NCI-H345 treated with DMSO at 0.1 percent for 48 hours (cell line): ENCODE data around the gene PAIP2B.
A peak's percentile ranks its signal among the peaks of the same experiment; 100 is the strongest.
"Not testable (repeated sequence)": the region's sequence is repeated elsewhere in the genome, so short reads cannot be mapped to it uniquely, and the experiment has no call there.

Experiments
- DNase-seq: peaks from one replicate; lab custom pipeline; 2025; ENCODE audit not compliant: unreplicated experiment; lab: John Stamatoyannopoulos, UW

PAIP2B gene

GRCh38 chr2:71220743-71221142 is 6.2 kb downstream of the PAIP2B start:
- DNase-seq = no peak

DNA sequence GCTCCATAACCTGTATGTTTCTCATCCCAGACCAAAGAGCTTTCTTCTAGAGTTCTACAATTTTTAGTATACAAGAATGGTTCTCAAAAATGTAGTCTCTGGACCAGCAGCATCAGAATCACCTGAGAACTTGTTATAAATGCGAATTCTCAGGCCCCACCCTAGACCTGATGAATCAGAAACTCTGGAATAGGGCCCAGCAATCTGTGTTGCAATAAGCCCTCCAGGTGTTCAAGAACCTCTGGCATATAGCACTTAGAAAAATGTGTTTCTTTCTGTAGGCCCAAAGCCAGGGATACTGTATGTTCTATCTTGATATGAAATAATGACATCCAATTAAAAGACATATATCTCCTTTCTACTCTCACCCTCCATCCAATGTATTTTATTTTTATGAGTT is 10.4 kb downstream of the PAIP2B start:
- DNase-seq = no peak

DNA sequence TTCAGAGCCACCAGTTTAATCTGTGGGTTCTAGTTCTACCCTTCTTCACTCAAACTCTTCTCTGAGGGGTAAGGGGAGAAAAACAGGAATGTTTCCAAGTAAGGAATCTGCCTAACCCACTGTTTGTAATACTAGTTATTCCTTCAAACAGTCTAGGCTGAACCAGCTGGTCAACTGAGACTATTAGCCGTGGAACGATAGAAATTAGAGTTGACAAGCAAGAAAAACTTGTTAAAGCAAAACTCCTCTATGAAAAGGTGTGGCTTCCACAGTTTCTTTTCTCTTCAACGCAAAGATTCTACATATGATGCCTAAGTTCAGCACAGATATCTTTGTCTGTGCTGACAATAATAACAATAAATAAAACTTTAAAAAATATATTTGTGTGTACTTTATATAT is 11.5 kb downstream of the PAIP2B start:
- no peak for DNase-seq

GRCh38 chr2:71212336-71212735 is 14.6 kb downstream of the PAIP2B start:
- DNase-seq = no peak

GRCh38 chr2:71210292-71210691 is 16.6 kb downstream of the PAIP2B start:
- no peak for DNase-seq

- no peak for DNase-seq
Observed at GRCh38 chr2:71208756-71209155, 18.1 kb downstream of the PAIP2B start.

DNA sequence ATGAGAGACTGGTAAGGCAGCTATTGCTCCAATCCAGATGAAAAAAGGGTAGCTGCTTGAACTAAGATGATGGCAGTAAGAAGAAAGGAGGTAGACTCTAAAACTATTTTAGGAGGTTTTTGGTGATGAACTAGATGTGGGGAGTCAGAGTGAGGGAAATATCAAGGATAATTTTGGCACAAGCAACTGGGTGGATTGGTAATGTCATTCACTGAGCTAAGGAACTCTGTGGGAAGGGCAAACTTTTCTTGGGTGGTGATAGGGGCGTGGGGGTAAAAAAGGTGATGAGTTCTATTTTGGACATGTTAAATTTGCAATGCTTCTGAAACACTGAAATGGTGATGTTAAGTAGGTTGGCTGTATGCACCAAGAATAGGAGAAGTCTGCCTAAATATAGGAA is 19.3 kb downstream of the PAIP2B start:
- no peak for DNase-seq

- no peak for DNase-seq
Observed at GRCh38 chr2:71206271-71206670, 20.6 kb downstream of the PAIP2B start.

- DNase-seq = no peak
Observed at GRCh38 chr2:71191570-71191943, 35.3 kb downstream of the PAIP2B start.

DNA sequence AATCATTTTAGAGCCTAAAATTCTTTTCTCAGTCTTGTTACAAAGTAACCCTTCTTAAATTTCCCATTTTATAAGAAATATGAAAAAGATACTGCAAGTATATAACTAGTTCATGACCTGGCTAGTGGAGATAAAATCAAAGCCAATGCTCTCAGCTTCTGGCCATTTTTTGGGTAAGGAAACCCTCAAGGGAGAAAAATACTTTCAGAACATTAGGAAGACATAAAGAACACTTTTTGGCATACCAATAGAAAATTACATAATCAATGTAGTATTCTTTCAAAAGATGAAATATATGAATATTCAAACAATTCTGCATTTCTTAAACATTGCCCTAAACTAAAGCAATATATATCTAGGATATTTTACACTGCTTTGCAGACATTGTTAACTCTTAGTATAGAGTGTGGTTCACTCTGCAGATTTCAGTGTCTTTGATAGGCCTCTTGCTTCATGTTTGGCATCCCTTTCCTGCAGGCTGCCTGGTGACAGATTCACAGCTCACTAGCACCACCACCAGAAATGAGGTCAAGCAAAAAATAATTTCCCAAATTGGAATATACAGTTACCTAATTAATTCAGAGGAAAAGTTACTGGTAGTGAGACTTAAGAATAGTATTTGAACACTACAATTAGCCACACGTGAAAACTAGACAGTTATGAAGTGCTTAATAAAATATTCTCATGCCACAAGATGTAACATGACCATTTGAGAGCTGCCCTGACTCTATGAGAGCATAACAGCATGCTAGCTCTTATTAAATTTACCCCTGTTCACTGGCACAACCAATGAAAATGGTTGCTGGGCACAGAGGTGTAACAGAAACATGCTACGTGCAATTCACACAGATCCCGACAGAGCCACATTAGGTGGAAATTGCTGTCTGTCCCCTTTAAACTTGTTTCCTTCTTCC is 36.0 kb downstream of the PAIP2B start:
- no peak for DNase-seq

GRCh38 chr2:71187589-71187988 is 39.3 kb downstream of the PAIP2B start:
- DNase-seq = no peak

- no peak for DNase-seq
Observed at GRCh38 chr2:71186973-71187372, 39.9 kb downstream of the PAIP2B start.

DNA sequence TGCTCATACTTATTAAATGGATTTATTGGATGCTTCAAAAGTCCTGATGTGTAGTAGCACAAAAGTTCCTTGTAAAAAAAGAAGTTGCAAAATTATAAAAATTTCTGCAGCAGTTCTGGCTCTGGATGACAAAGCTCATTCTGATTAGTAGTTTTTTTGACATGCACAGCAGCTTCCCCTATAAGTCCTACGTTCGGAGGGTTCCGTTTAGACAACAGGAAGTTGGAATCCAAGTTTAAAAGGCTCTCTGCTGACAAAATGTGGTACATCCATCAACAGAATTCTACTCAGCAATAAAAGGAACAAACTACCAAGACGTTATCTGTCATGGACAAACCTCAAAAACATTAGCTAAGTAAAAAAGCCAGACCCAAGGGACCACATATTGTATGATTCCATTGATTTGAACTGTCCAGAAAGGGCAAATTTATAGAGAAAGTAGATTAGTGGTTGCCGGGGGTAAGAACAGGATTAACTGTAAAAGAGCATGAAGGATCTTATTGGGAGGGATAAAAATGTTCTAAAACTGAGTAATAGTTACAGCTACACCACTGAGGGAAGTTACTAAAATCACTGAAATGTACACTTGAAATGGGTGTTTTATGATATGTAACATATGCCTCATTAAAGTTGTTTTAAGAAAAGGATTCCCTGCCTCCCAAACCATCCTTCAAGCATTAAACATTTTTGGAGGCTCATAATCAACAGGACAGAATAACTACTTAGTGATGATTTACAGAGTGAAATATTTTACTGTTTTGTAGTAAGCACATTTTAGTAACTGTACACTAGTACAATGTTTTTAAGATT is 43.4 kb downstream of the PAIP2B start:
- not testable (repeated sequence) for DNase-seq

GRCh38 chr2:71181316-71181715 is 45.6 kb downstream of the PAIP2B start:
- DNase-seq = no peak

GRCh38 chr2:71178836-71179235 is 48.1 kb downstream of the PAIP2B start:
- DNase-seq = peak; percentile 23

DNA sequence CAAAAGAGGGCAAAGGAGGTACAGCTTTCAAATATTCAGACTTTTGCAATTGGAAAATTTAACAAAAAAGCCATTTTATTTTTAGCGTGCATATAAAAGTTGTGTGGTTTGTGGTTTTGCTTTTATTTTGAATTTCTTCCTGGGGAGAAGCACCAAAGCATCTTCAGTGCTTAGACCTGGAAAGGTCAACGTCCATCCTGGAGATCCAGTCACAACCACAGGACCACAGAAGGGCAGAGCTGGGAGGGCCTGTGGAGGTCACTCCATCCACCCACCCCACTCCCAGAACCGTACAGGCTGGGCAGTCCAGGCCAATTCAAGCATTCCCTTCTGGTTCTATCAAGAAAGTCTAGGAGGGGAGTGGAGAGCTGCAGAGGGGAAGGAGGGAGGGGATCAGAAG is 52.7 kb downstream of the PAIP2B start:
- DNase-seq = no peak

GRCh38 chr2:71173096-71173495 is 53.8 kb downstream of the PAIP2B start:
- DNase-seq = no peak

DNA sequence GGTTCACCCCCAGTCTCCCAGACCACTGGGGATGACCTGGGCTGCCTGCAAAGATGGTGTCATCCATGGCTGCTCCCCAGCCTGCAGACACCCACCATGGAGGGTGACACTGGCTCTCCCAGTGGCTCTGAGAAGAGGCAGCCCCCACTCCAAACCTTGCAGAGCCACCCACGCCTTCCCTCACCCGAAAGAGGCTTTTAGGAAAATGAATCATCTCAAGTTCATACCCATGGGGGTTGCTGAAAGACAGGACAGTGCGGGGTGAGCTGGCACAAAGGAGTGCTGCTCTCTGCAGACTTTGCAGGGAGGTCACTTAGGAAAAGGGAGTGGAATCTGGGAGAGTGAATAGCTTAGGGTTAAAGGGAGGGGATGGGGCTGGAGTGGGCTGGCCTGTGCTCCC is 60.1 kb downstream of the PAIP2B start:
- no peak for DNase-seq

DNA sequence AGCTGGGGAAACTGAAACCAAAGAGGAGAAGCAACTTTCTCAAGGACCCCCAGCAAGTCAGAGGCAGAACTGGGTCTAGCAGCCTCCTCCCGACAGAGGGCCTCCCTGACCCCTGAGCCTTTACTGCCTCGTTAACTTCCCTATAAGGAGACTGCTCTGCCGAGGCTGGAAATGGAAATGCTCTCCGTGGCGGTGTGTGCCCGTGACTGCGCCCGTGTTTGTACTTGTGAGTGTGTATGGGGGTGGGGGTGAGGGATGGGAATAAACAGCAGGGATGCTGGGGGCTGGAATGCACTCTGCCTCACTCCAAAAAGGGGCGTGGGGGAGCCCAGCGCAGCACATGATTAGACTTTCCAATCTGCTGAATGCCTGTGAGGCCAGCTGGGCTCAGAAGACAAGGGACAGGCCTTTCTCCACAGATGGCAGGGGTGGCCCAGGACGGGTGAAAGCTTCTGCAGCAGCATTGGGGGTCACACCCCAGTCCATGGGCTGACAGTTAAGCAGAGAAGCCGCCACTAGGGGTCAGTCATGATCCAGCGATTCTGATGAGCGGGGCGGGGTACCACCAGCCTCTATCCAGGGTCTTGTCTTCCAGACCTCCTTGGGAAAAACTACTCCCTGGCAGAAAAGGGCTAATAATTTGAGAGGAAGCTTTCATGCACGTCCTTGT is 69.6 kb downstream of the PAIP2B start:
- peak; percentile 50 for DNase-seq

DNA sequence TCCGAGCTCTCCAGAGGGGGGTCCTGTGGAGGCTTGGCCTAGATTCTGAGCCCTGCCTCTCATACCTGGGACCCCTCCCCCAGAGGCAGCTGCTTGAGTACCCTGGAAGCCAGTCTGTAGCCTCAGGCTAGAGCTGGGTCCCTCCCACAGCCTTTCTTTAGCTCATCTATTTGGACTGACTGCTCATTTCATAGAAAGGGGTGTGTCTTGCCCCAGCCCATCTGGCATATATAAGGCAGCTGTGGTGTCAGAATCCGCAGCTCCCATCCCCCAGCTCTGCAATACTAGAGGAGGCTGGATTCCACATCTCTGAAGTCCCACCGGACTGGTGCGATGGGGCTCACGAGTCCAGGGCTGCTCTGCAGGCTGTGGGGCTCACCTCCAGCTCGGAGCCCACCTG is 70.3 kb downstream of the PAIP2B start:
- peak; percentile 58 for DNase-seq

DNA sequence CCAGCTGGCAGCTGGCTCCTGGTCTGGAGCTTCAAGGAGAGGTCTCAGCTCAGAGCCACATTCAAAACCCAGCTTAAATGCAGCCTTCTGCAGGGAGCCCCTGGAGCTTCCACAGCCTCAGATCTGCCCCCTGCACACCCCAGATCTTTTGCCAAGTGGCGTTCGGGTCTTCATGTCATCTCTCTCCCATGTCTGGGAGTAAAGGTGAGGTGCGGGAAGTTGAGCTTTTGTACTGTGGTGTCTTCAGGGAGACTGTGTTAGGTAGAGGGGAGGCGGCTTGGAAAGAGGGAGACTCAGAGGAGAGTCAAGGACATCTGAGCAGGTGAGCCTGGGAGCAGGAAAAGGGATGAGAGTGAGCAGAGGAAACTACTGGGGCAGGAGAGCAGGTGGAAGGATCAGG is 71.1 kb downstream of the PAIP2B start:
- DNase-seq = no peak

DNA sequence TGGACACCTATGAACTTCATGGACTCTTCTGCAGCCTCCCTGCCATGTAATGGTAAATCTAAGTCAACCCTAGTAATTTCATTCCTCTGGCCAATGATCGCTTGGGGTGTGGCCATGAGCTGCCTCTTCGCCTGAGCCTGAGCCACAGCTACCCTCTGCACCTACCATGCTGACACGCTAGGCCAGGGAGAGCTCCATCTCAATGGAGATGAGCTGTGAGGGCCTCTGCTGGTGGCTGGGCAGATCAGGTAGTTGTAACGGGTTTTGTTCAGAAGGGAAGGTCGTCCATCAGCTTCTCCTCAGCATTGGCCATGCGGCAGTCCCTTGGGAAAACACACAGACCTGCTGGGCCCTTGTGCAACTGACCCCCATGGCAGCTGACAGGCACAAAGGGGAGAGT is 72.1 kb downstream of the PAIP2B start:
- no peak for DNase-seq
